ENCODE results near the gene CDC42EP3. TPM values are rescaled to one million over a fixed set of nuclear protein-coding genes. Genes with fewer than 3 reads are reported as not detected.

CDC42EP3 gene
- polyA plus RNA-seq, 1 donor from 2014 or later: 25.2 TPM

GRCh38 chr2:37663390-37663789, 8.1 kb downstream of the CDC42EP3 start:
- TF ChIP-seq EZH2 (IDR thresholded peaks at IDR 0.05; ENCODE audit: borderline replicate concordance, insufficient read depth, low read length, poor library complexity, severe bottlenecking): no peak
- no peak for TF ChIP-seq REST (IDR thresholded peaks at IDR 0.05; ENCODE audit: borderline replicate concordance)
- TF ChIP-seq TAF1 (IDR thresholded peaks at IDR 0.05; ENCODE audit: low read depth): no peak
- no peak for TF ChIP-seq SMC3 (conservative IDR thresholded peaks at IDR 0.05; ENCODE audit: poor library complexity)
- no peak for TF ChIP-seq RAD21 (conservative IDR thresholded peaks at IDR 0.05)
- no peak for TF ChIP-seq CTCF (IDR thresholded peaks at IDR 0.05; ENCODE audit: poor library complexity, severe bottlenecking)
- TF ChIP-seq POLR2AphosphoS5 (IDR thresholded peaks at IDR 0.05): no peak
- no peak for TF ChIP-seq MXI1 (conservative IDR thresholded peaks at IDR 0.05; ENCODE audit: poor library complexity, severe bottlenecking)
- TF ChIP-seq EP300 (conservative IDR thresholded peaks at IDR 0.05; ENCODE audit: poor library complexity, severe bottlenecking): no peak
- H4K20me1 ChIP-seq (ENCODE audit: insufficient read depth): peaks cover 3% of the 10 kb centered on the region

GRCh38 chr2:37659723-37660122, 11.7 kb downstream of the CDC42EP3 start:
- Histone ChIP-seq H3K4me3 (ENCODE audit: low read length) (no peak overlapping the region), H3K79me2 (replicated peaks; ENCODE audit: insufficient read depth, low read length) (peaks cover 54% of the 10 kb centered on the region), H3K9ac (ENCODE audit: low read length) (no peak overlapping the region), H3K27me3 (ENCODE audit: insufficient read depth, low read depth, low read length) (no peaks in the 10 kb centered on the region), H3F3A (ENCODE audit: insufficient read depth, low read length, poor library complexity, severe bottlenecking) (no peaks in the 10 kb centered on the region), H3K27ac (ENCODE audit: low read length) (no peak overlapping the region), H3K4me2 (ENCODE audit: low read length) (no peak overlapping the region), H4K20me1 (ENCODE audit: insufficient read depth) (peaks cover under 1% of the 10 kb centered on the region), H3K9me2 (ENCODE audit: insufficient read depth, low read length) (no peaks in the 10 kb centered on the region), H3K36me3 (ENCODE audit: insufficient read depth, low read length) (no peaks in the 10 kb centered on the region), H3K9me3 (ENCODE audit: low read length) (no peaks in the 10 kb centered on the region), H2AFZ (ENCODE audit: low read depth, low read length) (no peak overlapping the region)
- TF ChIP-seq EP300 (conservative IDR thresholded peaks at IDR 0.05; ENCODE audit: poor library complexity, severe bottlenecking): no peak
- no peak for TF ChIP-seq TAF1 (IDR thresholded peaks at IDR 0.05; ENCODE audit: low read depth)
- TF ChIP-seq RAD21 (conservative IDR thresholded peaks at IDR 0.05): no peak
- TF ChIP-seq SMC3 (conservative IDR thresholded peaks at IDR 0.05; ENCODE audit: poor library complexity): no peak

More at GRCh38 chr2:37663390-37663789, 8.1 kb downstream of the CDC42EP3 start:
- no peaks in the 10 kb centered on the region for H3K27me3 ChIP-seq (ENCODE audit: insufficient read depth, low read depth, low read length)
- no peaks in the 10 kb centered on the region for H3F3A ChIP-seq (ENCODE audit: insufficient read depth, low read length, poor library complexity, severe bottlenecking)
- H3K4me2 ChIP-seq (ENCODE audit: low read length): no peak overlapping the region
- no peak overlapping the region for H3K27ac ChIP-seq (ENCODE audit: low read length)
- peaks cover 5% of the 10 kb centered on the region for H3K36me3 ChIP-seq (ENCODE audit: insufficient read depth, low read length)
- no peaks in the 10 kb centered on the region for H3K9me2 ChIP-seq (ENCODE audit: insufficient read depth, low read length)
- no peak overlapping the region for H2AFZ ChIP-seq (ENCODE audit: low read depth, low read length)
- no peak overlapping the region for H3K4me3 ChIP-seq (ENCODE audit: low read length)
- peaks cover 55% of the 10 kb centered on the region for H3K79me2 ChIP-seq (replicated peaks; ENCODE audit: insufficient read depth, low read length)
- no peak overlapping the region for H3K9ac ChIP-seq (ENCODE audit: low read length)
- H3K9me3 ChIP-seq (ENCODE audit: low read length): no peaks in the 10 kb centered on the region

All from neural cell (in vitro differentiated cells).